ENCODE data around the gene DMRTB1.

Gene DMRTB1

GRCh38 chr1:53511323-53511932, 52.2 kb downstream of the DMRTB1 start:
- DNase-seq: no peak

- DNase-seq: peak; percentile 95
These were observed 53.0 kb downstream of the DMRTB1 start for GRCh38 chr1:53511933-53512806.

GRCh38 chr1:53512807-53513755, 53.9 kb downstream of the DMRTB1 start:
- no peak for DNase-seq

GRCh38 chr1:53513846-53514245, 54.6 kb downstream of the DMRTB1 start:
- DNase-seq: no peak

- DNase-seq: no peak
These were observed 55.2 kb downstream of the DMRTB1 start for GRCh38 chr1:53514436-53514835.

GRCh38 chr1:53516181-53516580, 57.0 kb downstream of the DMRTB1 start:
- no peak for DNase-seq
